ENCODE measurements around the gene TIMP3. TPM values are rescaled to one million over a fixed set of nuclear protein-coding genes. Genes with fewer than 3 reads are reported as not detected.

TIMP3 gene
- polyA plus RNA-seq, 1 donor from 2014 or later = 0.72 TPM

GRCh38 chr22:32837803-32838202, 36.3 kb downstream of the TIMP3 start:
- H3K27ac ChIP-seq (ENCODE audit: low read length) = no peak overlapping the region
- TF ChIP-seq REST (IDR thresholded peaks at IDR 0.05; ENCODE audit: borderline replicate concordance) = no peak
- no peak for TF ChIP-seq RAD21 (conservative IDR thresholded peaks at IDR 0.05)
- no peak for TF ChIP-seq CTCF (IDR thresholded peaks at IDR 0.05; ENCODE audit: poor library complexity, severe bottlenecking)
- no peak for TF ChIP-seq MXI1 (conservative IDR thresholded peaks at IDR 0.05; ENCODE audit: poor library complexity, severe bottlenecking)
- no peak for TF ChIP-seq POLR2AphosphoS5 (IDR thresholded peaks at IDR 0.05)
- no peak for TF ChIP-seq EP300 (conservative IDR thresholded peaks at IDR 0.05; ENCODE audit: poor library complexity, severe bottlenecking)
- no peak for TF ChIP-seq TAF1 (IDR thresholded peaks at IDR 0.05; ENCODE audit: low read depth)
- no peak for TF ChIP-seq SMC3 (conservative IDR thresholded peaks at IDR 0.05; ENCODE audit: poor library complexity)
- no peaks in the 10 kb centered on the region for H3K9me3 ChIP-seq (ENCODE audit: low read length)
- H3F3A ChIP-seq (ENCODE audit: insufficient read depth, low read length, poor library complexity, severe bottlenecking) = no peaks in the 10 kb centered on the region
- H4K20me1 ChIP-seq (ENCODE audit: insufficient read depth) = no peaks in the 10 kb centered on the region
- H3K27me3 ChIP-seq (ENCODE audit: insufficient read depth, low read depth, low read length) = no peaks in the 10 kb centered on the region
- H3K79me2 ChIP-seq (replicated peaks; ENCODE audit: insufficient read depth, low read length) = no peaks in the 10 kb centered on the region
- no peak overlapping the region for H3K9ac ChIP-seq (ENCODE audit: low read length)
- H3K4me2 ChIP-seq (ENCODE audit: low read length) = no peak overlapping the region
- H2AFZ ChIP-seq (ENCODE audit: low read depth, low read length) = no peak overlapping the region
- no peak overlapping the region for H3K4me3 ChIP-seq (ENCODE audit: low read length)
- H3K9me2 ChIP-seq (ENCODE audit: insufficient read depth, low read length) = no peaks in the 10 kb centered on the region
- no peaks in the 10 kb centered on the region for H3K36me3 ChIP-seq (ENCODE audit: insufficient read depth, low read length)

- Histone ChIP-seq H2AFZ (ENCODE audit: low read depth, low read length) (no peak overlapping the region), H3K27ac (ENCODE audit: low read length) (no peak overlapping the region), H3K9ac (ENCODE audit: low read length) (no peak overlapping the region), H3K36me3 (ENCODE audit: insufficient read depth, low read length) (no peaks in the 10 kb centered on the region), H3K4me2 (ENCODE audit: low read length) (no peak overlapping the region), H3K4me3 (ENCODE audit: low read length) (no peak overlapping the region), H3K9me3 (ENCODE audit: low read length) (no peaks in the 10 kb centered on the region), H3K79me2 (replicated peaks; ENCODE audit: insufficient read depth, low read length) (no peaks in the 10 kb centered on the region), H4K20me1 (ENCODE audit: insufficient read depth) (no peaks in the 10 kb centered on the region), H3K9me2 (ENCODE audit: insufficient read depth, low read length) (no peaks in the 10 kb centered on the region), H3K27me3 (ENCODE audit: insufficient read depth, low read depth, low read length) (no peaks in the 10 kb centered on the region), H3F3A (ENCODE audit: insufficient read depth, low read length, poor library complexity, severe bottlenecking) (no peaks in the 10 kb centered on the region)
- TF ChIP-seq REST (IDR thresholded peaks at IDR 0.05; ENCODE audit: borderline replicate concordance) (no peak), MXI1 (conservative IDR thresholded peaks at IDR 0.05; ENCODE audit: poor library complexity, severe bottlenecking) (no peak), SMC3 (conservative IDR thresholded peaks at IDR 0.05; ENCODE audit: poor library complexity) (no peak), TAF1 (IDR thresholded peaks at IDR 0.05; ENCODE audit: low read depth) (no peak), EZH2 (IDR thresholded peaks at IDR 0.05; ENCODE audit: borderline replicate concordance, insufficient read depth, low read length, poor library complexity, severe bottlenecking) (no peak), CTCF (IDR thresholded peaks at IDR 0.05; ENCODE audit: poor library complexity, severe bottlenecking) (no peak), POLR2AphosphoS5 (IDR thresholded peaks at IDR 0.05) (no peak), EP300 (conservative IDR thresholded peaks at IDR 0.05; ENCODE audit: poor library complexity, severe bottlenecking) (no peak), RAD21 (conservative IDR thresholded peaks at IDR 0.05) (no peak)
These were observed 38.5 kb downstream of the TIMP3 start for GRCh38 chr22:32839831-32840584.
